SK-N-SH (cell line): ENCODE data around the gene SLC16A12. TPM values are rescaled to one million over a fixed set of nuclear protein-coding genes. Genes with fewer than 3 reads are reported as not detected.
A peak's percentile ranks its signal among the peaks of the same experiment; 100 is the strongest.

Experiments used
- CTCF ChIA-PET: fragments of 300-600, 350-600 bp; formaldehyde crosslinking; extraction: SDS; loops from one replicate; lab custom pipeline; 2021; lab: Yijun Ruan, JAX
- POLR2A ChIA-PET: fragments of 350-600 bp; sonication (Branson Sonifier 250); formaldehyde crosslinking; extraction: SDS; loops from one replicate; lab custom pipeline; 2020; ENCODE audit warnings: antibody characterized with exemption, inconsistent platforms; lab: Yijun Ruan, JAX
- DNase-seq: peaks from one replicate; pipeline ENCODE4 v3.0.0; 2012
- H2AFZ ChIP-seq: fragments of 200-600 bp; sonication (generic); 2 replicates; pipeline ENCODE4 v1.8.1; 2016; ENCODE audit warnings: antibody characterized with exemption, mild to moderate bottlenecking, low read depth
- H3F3A ChIP-seq: fragments of 200-600 bp; sonication (generic); replicated peaks from 2 replicates; pipeline ENCODE3; 2016; ENCODE audit warnings: antibody characterized with exemption, mild to moderate bottlenecking; ENCODE audit not compliant: insufficient read depth
- H3K27ac ChIP-seq, 2 experiments: fragments of 200-500 bp in 1 of 2; fragments of 200-600 bp in 1 of 2; sonication (Bioruptor generic) in 1 of 2; sonication (generic), shearing (Covaris generic) in 1 of 2; 2 replicates each; pipeline versions ENCODE4 v1.5.1 to v1.6.1; 2014 to 2016; ENCODE audit warnings: low read depth in 2 of 2, inconsistent platforms in 1 of 2, low read length in 1 of 2, mild to moderate bottlenecking in 1 of 2, mixed read lengths in 1 of 2
- H3K27me3 ChIP-seq: fragments of 200-600 bp; sonication (generic), shearing (Covaris generic); 2 replicates; pipeline ENCODE4 v1.6.1; 2016; ENCODE audit warnings: mixed run types; ENCODE audit not compliant: insufficient read depth
- H3K36me3 ChIP-seq, 2 experiments: fragments of 200-500 bp in 1 of 2; fragments of 200-600 bp in 1 of 2; sonication (Bioruptor generic) in 1 of 2; sonication (generic) in 1 of 2; replicated peaks in 1 of 2; 2 replicates each; pipeline versions ENCODE3 to v1.5.1; 2014 to 2016; ENCODE audit warnings: low read length in 1 of 2, mild to moderate bottlenecking in 1 of 2; ENCODE audit not compliant: insufficient read depth in 2 of 2, control insufficient read depth in 1 of 2
- H3K4me1 ChIP-seq, 2 experiments: fragments of 200-500 bp in 1 of 2; fragments of 200-600 bp in 1 of 2; sonication (Bioruptor generic) in 1 of 2; sonication (generic), shearing (Covaris generic) in 1 of 2; 2 replicates each; pipeline versions ENCODE4 v1.5.1 to v1.6.1; 2014 to 2016; ENCODE audit warnings: low read depth in 1 of 2, low read length in 1 of 2, mixed run types in 1 of 2; ENCODE audit not compliant: insufficient read depth in 2 of 2, control insufficient read depth in 1 of 2
- H3K4me2 ChIP-seq: fragments of 200-600 bp; sonication (generic), shearing (Covaris generic); 2 replicates; pipeline ENCODE4 v1.6.1; 2017; ENCODE audit warnings: mixed run types
- H3K4me3 ChIP-seq, 2 experiments: fragments of 200-500 bp in 1 of 2; fragments of 200-600 bp in 1 of 2; sonication (Bioruptor generic) in 1 of 2; sonication (generic), shearing (Covaris generic) in 1 of 2; 2 replicates each; pipeline versions ENCODE4 v1.5.1 to v1.8.1; 2014 to 2016; ENCODE audit warnings: low read depth in 2 of 2, inconsistent platforms in 1 of 2, low read length in 1 of 2, mild to moderate bottlenecking in 1 of 2, mixed read lengths in 1 of 2, moderate library complexity in 1 of 2
- H3K79me2 ChIP-seq: fragments of 200-600 bp; sonication (generic); 2 replicates; pipeline ENCODE4 v1.8.1; 2017; ENCODE audit warnings: mild to moderate bottlenecking; ENCODE audit not compliant: insufficient read depth
- H3K9ac ChIP-seq: fragments of 200-600 bp; sonication (generic); 2 replicates; pipeline ENCODE4 v1.6.1; 2017; ENCODE audit warnings: mixed run types
- H3K9me2 ChIP-seq: fragments of 200-600 bp; sonication (generic); 2 replicates; pipeline ENCODE4 v1.6.1; 2017; ENCODE audit warnings: mixed run types
- H3K9me3 ChIP-seq: fragments of 200-600 bp; sonication (generic); 2 replicates; pipeline ENCODE4 v1.6.1; 2017; ENCODE audit warnings: mixed run types, mild to moderate bottlenecking, moderate library complexity
- H4K20me1 ChIP-seq: fragments of 200-600 bp; sonication (generic); 2 replicates; pipeline ENCODE4 v1.6.1; 2017; ENCODE audit warnings: mild to moderate bottlenecking, mixed run types; ENCODE audit not compliant: insufficient read depth
- CHD2 ChIP-seq: fragments of 150-350 bp; IDR thresholded peaks from 2 replicates; pipeline ENCODE4 v1.6.1; 2018; ENCODE audit warnings: low read length; ENCODE audit not compliant: partially characterized antibody
- ELF1 ChIP-seq: IDR thresholded peaks from 2 replicates; pipeline ENCODE4 v1.4.0; 2012
- EP300 ChIP-seq, 2 experiments: IDR thresholded peaks; 2 replicates each; pipeline versions ENCODE4 v1.4.0 to v1.6.1; 2012; ENCODE audit warnings: borderline replicate concordance in 1 of 2, low read depth in 1 of 2, low read length in 1 of 2
- EZH2phosphoT487 ChIP-seq: fragments of 200-600 bp; sonication (generic); IDR thresholded peaks from 2 replicates; pipeline ENCODE4 v1.6.1; 2017; ENCODE audit warnings: low read depth, mixed run types, mild to moderate bottlenecking, antibody characterized with exemption, moderate library complexity, borderline replicate concordance
- GABPA ChIP-seq: IDR thresholded peaks from 2 replicates; pipeline ENCODE4 v1.4.0; 2012; ENCODE audit warnings: low read depth, mild to moderate bottlenecking
- MAX ChIP-seq: IDR thresholded peaks from 2 replicates; pipeline ENCODE4 v1.4.0; 2012; ENCODE audit warnings: low read depth
- MEF2A ChIP-seq: IDR thresholded peaks from 2 replicates; pipeline ENCODE4 v1.4.0; 2012; ENCODE audit warnings: low read depth, borderline replicate concordance
- NFIC ChIP-seq: IDR thresholded peaks from 2 replicates; pipeline ENCODE4 v1.4.0; 2012; ENCODE audit warnings: borderline replicate concordance
- PBX3 ChIP-seq: IDR thresholded peaks from 2 replicates; pipeline ENCODE4; 2012
- RCOR1 ChIP-seq: fragments of 150-350 bp; IDR thresholded peaks from 2 replicates; pipeline ENCODE4 v1.6.1; 2017; ENCODE audit warnings: antibody characterized with exemption, low read length
- RFX5 ChIP-seq: IDR thresholded peaks from 2 replicates; pipeline ENCODE4 v1.6.1; 2012; ENCODE audit warnings: mild to moderate bottlenecking, improper control_type of control experiment, low read length
- SIN3A ChIP-seq: IDR thresholded peaks from 2 replicates; pipeline ENCODE4 v1.6.1; 2012; ENCODE audit warnings: low read depth, mild to moderate bottlenecking, low read length, moderate library complexity, borderline replicate concordance
- TAF1 ChIP-seq: IDR thresholded peaks from 2 replicates; pipeline ENCODE4 v1.6.1; 2012; ENCODE audit warnings: low read depth, mild to moderate bottlenecking, low read length, moderate library complexity, borderline replicate concordance
- TCF12 ChIP-seq: IDR thresholded peaks from 2 replicates; pipeline ENCODE4 v1.4.0; 2012
- USF1 ChIP-seq: IDR thresholded peaks from 2 replicates; pipeline ENCODE4 v1.4.0; 2012; ENCODE audit warnings: low read depth, borderline replicate concordance
- YY1 ChIP-seq: IDR thresholded peaks from 2 replicates; pipeline ENCODE4 v1.4.0; 2012; ENCODE audit warnings: low read depth, mild to moderate bottlenecking
- ZBTB33 ChIP-seq: IDR thresholded peaks from 2 replicates; pipeline ENCODE4 v1.4.0; 2012; ENCODE audit warnings: low read depth, borderline replicate concordance
- WGBS: methylation state at CpG from one replicate; pipeline ENCODE4 v1.1.6; 2017; ENCODE audit warnings: low lambda C conversion rate; 5-methylcytosine and 5-hydroxymethylcytosine counted together
- polyA plus RNA-seq, 3 experiments: library from polyadenylated mRNA; depleted of rRNA; stranded (reverse); fragments of >200 nt; gene quantifications; 2 replicates each; pipeline ENCODE4 v1.2.3, GENCODE V29; 2012

Gene SLC16A12
- polyA plus RNA-seq, 1 of the 3 experiments (the other 2 are of a cell fraction): 0.13 TPM

- no peaks in the 10 kb centered on the region for H3K9me3 ChIP-seq
- ChIA-PET CTCF (no interaction called here), POLR2A (no interaction called here)
- TF ChIP-seq GABPA: no peak
- no peak for TF ChIP-seq NFIC
- 97% methylated on average over 1 of the region's 1 CpG for WGBS
- peaks cover 3 to 20% of the 10 kb centered on the region in 2 experiments; a peak in 2 of 4 replicates for H3K4me1 ChIP-seq
- no peaks in the 10 kb centered on the region for H3K36me3 ChIP-seq
- no peaks in the 10 kb centered on the region for H3K79me2 ChIP-seq
- no peaks in the 10 kb centered on the region for H3K27me3 ChIP-seq
- no peaks in the 10 kb centered on the region for H4K20me1 ChIP-seq
- no peak for DNase-seq
- H3K9ac ChIP-seq: no peak overlapping the region
- H3K4me2 ChIP-seq: no peak overlapping the region
- H3F3A ChIP-seq: peaks cover 7% of the 10 kb centered on the region
- no peak overlapping the region for H3K27ac ChIP-seq
- H3K4me3 ChIP-seq: no peak overlapping the region
- peak overlapping the region; percentile 17; the same call in 1 of the 2 replicates for H2AFZ ChIP-seq
- H3K9me2 ChIP-seq: no peaks in the 10 kb centered on the region
These were observed 64.1 kb downstream of the SLC16A12 start for GRCh38 chr10:89471110-89471809.

GRCh38 chr10:89470628-89471027, 64.8 kb downstream of the SLC16A12 start:
- Histone ChIP-seq H3K27me3 (no peaks in the 10 kb centered on the region), H3K36me3 (no peaks in the 10 kb centered on the region), H3F3A (peaks cover 11% of the 10 kb centered on the region), H3K9ac (no peak overlapping the region), H3K4me1 (peaks cover 3 to 22% of the 10 kb centered on the region in 2 experiments; a peak in 2 of 4 replicates), H3K9me2 (no peaks in the 10 kb centered on the region), H3K9me3 (no peaks in the 10 kb centered on the region), H3K79me2 (no peaks in the 10 kb centered on the region), H2AFZ (no peak overlapping the region), H3K27ac (no peak overlapping the region), H4K20me1 (no peaks in the 10 kb centered on the region), H3K4me3 (no peak overlapping the region), H3K4me2 (no peak overlapping the region)
- ChIA-PET POLR2A (no interaction called here), CTCF (no interaction called here)
- no peak for TF ChIP-seq ZBTB33
- no peak for TF ChIP-seq TAF1
- TF ChIP-seq PBX3: no peak
- TF ChIP-seq MEF2A: no peak
- WGBS: 88% methylated on average over 2 of the region's 2 CpGs
- DNase-seq: no peak

GRCh38 chr10:89469517-89469916, 65.9 kb downstream of the SLC16A12 start:
- H3K9ac ChIP-seq: no peak overlapping the region
- H3K27me3 ChIP-seq: no peaks in the 10 kb centered on the region
- no peak overlapping the region for H2AFZ ChIP-seq
- H3K79me2 ChIP-seq: no peaks in the 10 kb centered on the region
- CTCF ChIA-PET: no interaction called here
- POLR2A ChIA-PET: no interaction called here
- no peak overlapping the region for H3K4me3 ChIP-seq
- H3K27ac ChIP-seq: peak overlapping the region in 1 of 2 experiments; percentile 34; a peak in 1 of 4 replicates
- H3K4me1 ChIP-seq: peaks cover 3 to 22% of the 10 kb centered on the region in 2 experiments; a peak in 2 of 4 replicates
- H3K4me2 ChIP-seq: peak overlapping the region; percentile 24; the same call in 1 of the 2 replicates
- no peaks in the 10 kb centered on the region for H3K9me2 ChIP-seq
- H3F3A ChIP-seq: peaks cover 11% of the 10 kb centered on the region
- no peak for DNase-seq
- no peaks in the 10 kb centered on the region for H3K36me3 ChIP-seq
- no peaks in the 10 kb centered on the region for H3K9me3 ChIP-seq
- no peaks in the 10 kb centered on the region for H4K20me1 ChIP-seq
- no peak for TF ChIP-seq MAX
- TF ChIP-seq EZH2phosphoT487: no peak
- no peak for TF ChIP-seq USF1
- TF ChIP-seq EP300 (IDR thresholded peaks at IDR 0.05; ENCODE audit: borderline replicate concordance in 1 of 2, low read depth in 1 of 2, low read length in 1 of 2): peak in 1 of 2 experiments; percentile 59; a peak in 1 of 4 replicates
- no peak for TF ChIP-seq RCOR1
- no peak for TF ChIP-seq SIN3A
- peak; percentile 66; the same call in 1 of the 2 replicates for TF ChIP-seq PBX3
- TF ChIP-seq CHD2: no peak
- no peak for TF ChIP-seq ELF1
- no peak for TF ChIP-seq RFX5
- no peak for TF ChIP-seq YY1
- peak; percentile 64 for TF ChIP-seq TCF12
